Breast epithelium (tissue), 4 donors: ENCODE measurements around the gene NDUFS8. TPM values are rescaled to one million over a fixed set of nuclear protein-coding genes. Genes with fewer than 3 reads are reported as not detected.
A peak's percentile ranks its signal among the peaks of the same experiment; 100 is the strongest.

Experiments used
- DNase-seq, 2 donors: peaks; one replicate each; pipeline ENCODE4 v3.0.0-alpha.2; 2019; ENCODE audit warnings: low spot score in 2 of 2
- H3K27ac ChIP-seq, 2 donors: fragments of 200-600 bp; sonication (generic) in 1 of 2; one replicate each; pipeline ENCODE4 v1.5.1; 2016 to 2019; ENCODE audit warnings: mild to moderate bottlenecking in 1 of 2
- H3K27me3 ChIP-seq, 2 donors: fragments of 200-600 bp; sonication (generic) in 1 of 2; one replicate each; pipeline versions ENCODE4 v1.5.1 to v1.6.0; 2017 to 2019; ENCODE audit warnings: control low read depth in 1 of 2, mild to moderate bottlenecking in 1 of 2
- H3K36me3 ChIP-seq: fragments of 200-600 bp; one replicate; pipeline ENCODE4 v1.5.1; 2019
- H3K4me1 ChIP-seq, 2 donors: fragments of 200-600 bp; sonication (generic); one replicate each; pipeline ENCODE4 v1.5.1; 2016 to 2019; ENCODE audit warnings: control low read depth in 1 of 2
- H3K4me3 ChIP-seq, 3 donors: fragments of 200-600 bp; sonication (generic); 1 replicate in 2 of 3; 2 replicates in 1 of 3; pipeline ENCODE4 v1.5.1; 2016 to 2019; ENCODE audit warnings: mild to moderate bottlenecking in 3 of 3, moderate library complexity in 2 of 3
- H3K9me3 ChIP-seq, 2 donors: fragments of 200-600 bp; sonication (generic) in 1 of 2; one replicate each; pipeline ENCODE4 v1.5.1; 2016 to 2019; ENCODE audit warnings: control low read depth in 1 of 2
- POLR2A ChIP-seq: fragments of 450-650 bp; IDR thresholded peaks from one replicate; pipeline ENCODE4 v1.6.1; 2016; ENCODE audit warnings: antibody characterized with exemption, mild to moderate bottlenecking, moderate library complexity
- POLR2AphosphoS5 ChIP-seq, 3 donors: sonication (generic); formaldehyde crosslinking; IDR thresholded peaks; one replicate each; pipeline ENCODE4 v1.6.1; 2017; ENCODE audit warnings: antibody characterized with exemption in 3 of 3
- intact Hi-C: fragments of 100-400 bp; cut with DNase I; formaldehyde crosslinking; loops from one replicate; pipeline ENCODE4 v1.15.1; 2023; ENCODE audit warnings: low total_unique reads
- total RNA-seq, 3 donors: library from RNA; depleted of rRNA; stranded (reverse); fragments of >200 nt; gene quantifications; one replicate each; pipeline ENCODE4 v1.1.0, GENCODE V29; 2016
- TF ChIP-seq, protein P1 (sequence below), 3 donors: fragments of 450-650 bp; IDR thresholded peaks; one replicate each; pipeline ENCODE4 v1.5.1; 2016 to 2017; ENCODE audit warnings: antibody characterized with exemption in 3 of 3, mild to moderate bottlenecking in 3 of 3, moderate library complexity in 3 of 3

Gene NDUFS8
- total RNA-seq, 3 donors from 2014 or later = 105 to 117 (median 117) TPM

DNA sequence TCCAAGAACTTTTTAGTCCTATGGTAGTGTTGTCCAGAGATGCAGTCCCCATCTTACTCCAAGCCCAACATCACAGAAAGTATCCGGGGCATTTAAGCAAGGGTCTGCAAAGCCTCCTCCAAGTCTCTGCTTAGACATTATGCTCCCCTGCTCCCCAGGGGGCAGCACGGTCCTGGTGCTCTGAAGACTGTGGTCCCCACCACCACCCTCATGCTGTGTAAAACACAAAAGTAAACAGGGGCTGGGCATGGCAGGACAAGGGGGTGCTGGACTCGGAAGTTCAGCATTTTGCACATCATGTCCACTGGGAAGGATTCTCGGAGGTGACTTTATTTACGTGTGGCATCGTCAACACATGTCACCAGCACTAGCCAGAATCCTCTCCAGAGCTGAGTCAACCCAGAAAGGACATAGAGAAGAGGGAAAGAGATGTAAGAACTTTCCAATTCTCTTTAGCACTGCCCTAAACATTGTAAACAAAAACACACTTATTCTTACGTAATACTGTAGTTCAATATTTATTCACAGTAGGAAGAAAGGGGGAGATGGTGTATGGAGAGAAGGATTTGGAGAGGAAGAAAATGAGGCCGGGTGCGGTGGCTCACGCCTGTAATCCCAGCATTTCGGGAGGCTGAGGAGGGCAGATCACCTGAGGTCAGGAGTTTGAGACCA lies 46.0 kb downstream of the NDUFS8 start:
- intact Hi-C loops = no loop called here
- Histone ChIP-seq H3K9me3 (no peaks in the 10 kb centered on the region), H3K27ac (no peak overlapping the region), H3K4me1 (no peaks in the 10 kb centered on the region), H3K4me3 (no peak overlapping the region), H3K36me3 (no peaks in the 10 kb centered on the region), H3K27me3 (no peaks in the 10 kb centered on the region)
- TF ChIP-seq POLR2A = no peak
- TF ChIP-seq, protein P1, sequence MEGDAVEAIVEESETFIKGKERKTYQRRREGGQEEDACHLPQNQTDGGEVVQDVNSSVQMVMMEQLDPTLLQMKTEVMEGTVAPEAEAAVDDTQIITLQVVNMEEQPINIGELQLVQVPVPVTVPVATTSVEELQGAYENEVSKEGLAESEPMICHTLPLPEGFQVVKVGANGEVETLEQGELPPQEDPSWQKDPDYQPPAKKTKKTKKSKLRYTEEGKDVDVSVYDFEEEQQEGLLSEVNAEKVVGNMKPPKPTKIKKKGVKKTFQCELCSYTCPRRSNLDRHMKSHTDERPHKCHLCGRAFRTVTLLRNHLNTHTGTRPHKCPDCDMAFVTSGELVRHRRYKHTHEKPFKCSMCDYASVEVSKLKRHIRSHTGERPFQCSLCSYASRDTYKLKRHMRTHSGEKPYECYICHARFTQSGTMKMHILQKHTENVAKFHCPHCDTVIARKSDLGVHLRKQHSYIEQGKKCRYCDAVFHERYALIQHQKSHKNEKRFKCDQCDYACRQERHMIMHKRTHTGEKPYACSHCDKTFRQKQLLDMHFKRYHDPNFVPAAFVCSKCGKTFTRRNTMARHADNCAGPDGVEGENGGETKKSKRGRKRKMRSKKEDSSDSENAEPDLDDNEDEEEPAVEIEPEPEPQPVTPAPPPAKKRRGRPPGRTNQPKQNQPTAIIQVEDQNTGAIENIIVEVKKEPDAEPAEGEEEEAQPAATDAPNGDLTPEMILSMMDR (IDR thresholded peaks at IDR 0.05) = no peak
- no peak for TF ChIP-seq POLR2AphosphoS5 (IDR thresholded peaks at IDR 0.05)
- no peak for DNase-seq

DNA sequence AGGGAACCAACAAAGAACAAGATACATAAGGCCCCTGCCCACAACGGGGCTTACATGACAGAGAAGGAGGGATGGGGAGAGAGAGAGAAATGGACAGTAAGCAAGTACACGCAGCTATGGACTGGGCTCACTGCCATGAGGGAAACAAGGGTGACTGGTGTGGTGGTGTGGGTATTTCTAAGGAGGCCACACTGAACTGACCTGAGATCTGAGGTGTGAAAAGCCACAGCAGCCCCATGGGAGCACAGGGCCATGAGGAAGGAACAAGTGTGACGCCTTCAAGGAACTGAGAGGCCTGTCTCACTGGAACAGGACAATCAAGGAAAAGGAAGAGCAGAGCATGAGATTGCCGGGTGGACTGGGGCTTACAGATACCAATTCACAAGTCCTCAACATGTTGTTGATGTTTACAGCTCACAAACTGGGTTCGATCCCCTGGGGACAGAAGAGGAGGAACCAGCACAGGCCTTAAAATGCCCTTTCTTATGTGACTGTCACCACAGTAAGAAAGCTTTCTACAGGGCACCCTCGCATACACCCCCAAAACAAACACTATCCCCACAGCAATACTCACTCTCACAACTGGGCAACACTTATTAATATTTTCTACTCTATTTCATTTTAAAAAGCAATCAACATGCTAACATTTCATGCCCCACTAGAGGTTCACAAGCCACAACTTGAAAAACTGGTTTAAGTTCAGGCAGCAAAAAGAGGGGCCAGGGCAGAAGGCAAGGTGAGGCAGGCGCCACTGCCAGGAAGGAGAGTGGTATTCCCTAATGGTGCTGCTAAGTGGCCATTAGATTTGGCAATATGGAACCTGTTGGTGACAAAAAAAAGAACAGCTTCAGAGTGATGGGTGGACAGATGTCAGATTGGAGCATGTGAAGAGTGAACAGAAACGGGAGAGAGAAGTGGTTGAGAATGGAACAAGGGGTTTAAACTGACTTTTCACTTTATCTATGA lies 47.4 kb downstream of the NDUFS8 start:
- H3K36me3 ChIP-seq = no peaks in the 10 kb centered on the region
- DNase-seq = peak in 1 of 2 donors; percentile 29

DNA sequence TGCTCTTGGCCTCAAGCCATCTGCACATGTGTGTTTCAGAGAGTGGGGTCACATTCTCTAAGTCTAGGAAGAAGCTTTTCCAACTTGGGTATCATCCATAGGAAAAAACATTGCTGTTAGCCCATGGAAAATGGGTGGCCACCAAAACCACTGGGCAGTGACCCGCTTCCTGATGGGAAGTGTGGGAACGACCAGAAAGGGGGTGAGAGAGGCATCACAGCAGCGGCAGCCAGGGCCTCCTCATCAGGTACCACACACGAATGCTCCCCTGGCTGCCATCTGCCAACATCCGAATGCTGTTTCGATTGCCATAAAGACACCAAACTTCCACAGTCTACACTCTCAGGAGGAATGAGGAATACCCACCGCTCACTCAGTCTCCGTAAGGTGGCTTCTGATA lies 50.4 kb downstream of the NDUFS8 start:
- Histone ChIP-seq H3K4me3 (no peak overlapping the region), H3K36me3 (no peaks in the 10 kb centered on the region), H3K9me3 (no peaks in the 10 kb centered on the region), H3K4me1 (no peaks in the 10 kb centered on the region), H3K27ac (no peak overlapping the region), H3K27me3 (no peaks in the 10 kb centered on the region)
- DNase-seq = no peak
- TF ChIP-seq POLR2AphosphoS5 (IDR thresholded peaks at IDR 0.05) = no peak
- intact Hi-C loops = no loop called here

More for the DNA sequence above, 47.4 kb downstream of the NDUFS8 start:
- no peaks in the 10 kb centered on the region for H3K27me3 ChIP-seq
- H3K27ac ChIP-seq = peak overlapping the region in 1 of 2 donors; percentile 23
- TF ChIP-seq POLR2A (no peak), POLR2AphosphoS5 (IDR thresholded peaks at IDR 0.05) (no peak)
- TF ChIP-seq, protein P1 (IDR thresholded peaks at IDR 0.05) = no peak
- intact Hi-C loops = no loop called here
- no peak overlapping the region for H3K4me3 ChIP-seq
- no peaks in the 10 kb centered on the region for H3K9me3 ChIP-seq
- no peaks in the 10 kb centered on the region for H3K4me1 ChIP-seq

DNA sequence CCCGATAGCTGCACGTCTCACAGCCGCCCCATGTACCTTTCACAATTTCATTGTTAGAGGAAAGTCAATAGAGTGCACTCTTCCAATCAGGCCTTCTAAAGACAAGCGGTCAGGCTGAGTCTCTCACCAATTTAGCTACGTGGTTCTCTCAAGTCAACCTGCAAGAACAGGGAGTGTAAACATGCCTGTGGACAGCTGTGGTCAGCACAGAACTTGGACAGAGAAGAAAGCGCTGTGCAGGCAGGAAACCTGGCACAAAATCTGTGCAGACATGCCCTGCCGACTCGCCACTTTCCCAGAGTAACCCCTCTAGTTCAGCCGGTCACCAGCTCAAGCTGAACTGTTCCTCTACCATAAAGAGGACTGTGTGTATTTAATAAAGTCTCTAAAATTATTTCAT lies 51.2 kb downstream of the NDUFS8 start:
- no peak overlapping the region for H3K27ac ChIP-seq
- no peaks in the 10 kb centered on the region for H3K27me3 ChIP-seq
- no peaks in the 10 kb centered on the region for H3K4me1 ChIP-seq
- intact Hi-C loops = no loop called here
- H3K9me3 ChIP-seq = no peaks in the 10 kb centered on the region
- H3K4me3 ChIP-seq = no peak overlapping the region
- peak; percentile 58 to 64 for DNase-seq
- no peaks in the 10 kb centered on the region for H3K36me3 ChIP-seq
- TF ChIP-seq, protein P1 (IDR thresholded peaks at IDR 0.05) = no peak
- peak in 2 of 3 donors; percentile 23 to 31 for TF ChIP-seq POLR2AphosphoS5 (IDR thresholded peaks at IDR 0.05)

DNA sequence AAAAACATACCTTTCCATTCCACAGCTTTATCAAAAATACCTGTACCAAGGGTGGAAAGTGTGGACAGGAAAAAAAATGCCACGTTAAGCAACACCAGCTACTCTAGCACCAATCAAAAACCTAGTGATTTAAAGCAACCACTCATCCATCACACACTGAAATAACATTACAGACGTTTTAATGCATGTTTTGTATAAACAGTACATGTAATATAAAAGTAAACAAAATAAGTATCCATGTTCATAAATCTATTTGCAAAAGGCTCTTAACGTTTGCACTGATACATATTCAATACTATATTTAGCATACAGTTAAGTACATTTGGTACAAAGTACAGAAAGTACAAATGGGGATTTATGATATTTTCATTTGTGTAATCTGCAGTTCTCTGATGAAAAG lies 52.0 kb downstream of the NDUFS8 start:
- Histone ChIP-seq H3K9me3 (no peaks in the 10 kb centered on the region), H3K27ac (no peak overlapping the region), H3K4me3 (no peak overlapping the region), H3K4me1 (no peaks in the 10 kb centered on the region), H3K27me3 (no peaks in the 10 kb centered on the region), H3K36me3 (no peaks in the 10 kb centered on the region)
- intact Hi-C loops = no loop called here
- no peak for DNase-seq
- TF ChIP-seq POLR2A (no peak), POLR2AphosphoS5 (IDR thresholded peaks at IDR 0.05) (no peak)
- TF ChIP-seq, protein P1 (IDR thresholded peaks at IDR 0.05) = no peak
